Activated CD4-positive, alpha-beta T cell treated with anti-CD3 and anti-CD28 coated beads for 48 hours (primary cell): ENCODE data around the gene ADAMTS5.

Source experiments
- DNase-seq: peaks from one replicate; pipeline ENCODE4 v3.0.0-alpha.2; 2020

Gene ADAMTS5

DNA sequence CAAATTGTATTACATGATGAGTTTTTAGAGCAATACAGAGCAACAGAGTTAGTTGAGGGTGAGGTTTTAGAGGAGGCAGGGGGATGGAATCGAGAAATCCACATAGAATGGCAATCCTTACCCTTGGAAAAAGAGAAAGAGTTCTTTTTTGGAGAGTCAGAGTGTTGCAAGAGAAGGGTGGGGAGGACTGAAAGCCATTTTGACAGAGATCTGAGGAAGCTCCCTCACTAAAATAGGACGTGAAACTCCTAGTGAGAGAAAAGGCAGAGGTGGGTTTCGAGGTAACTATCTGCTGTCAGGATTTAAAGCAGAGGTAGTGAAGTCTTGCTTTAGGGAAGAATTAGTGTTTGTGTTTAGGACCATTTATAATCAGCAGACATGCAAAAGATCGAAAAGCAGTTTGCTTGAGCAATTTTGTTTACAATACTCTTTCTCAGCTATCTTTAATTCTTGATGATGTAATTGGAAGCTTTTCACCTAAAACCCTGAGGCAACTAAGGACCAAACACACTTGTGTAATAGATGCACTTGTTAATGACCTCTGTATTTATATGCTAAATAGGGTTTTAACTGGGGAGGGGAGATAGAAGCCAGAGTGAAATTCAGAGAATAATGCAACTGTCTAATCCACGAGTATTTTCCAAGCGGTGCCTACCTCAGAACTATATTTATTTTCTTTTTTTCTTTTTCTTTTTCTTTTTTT lies 20.0 kb downstream of the ADAMTS5 start:
- DNase-seq = no peak

DNA sequence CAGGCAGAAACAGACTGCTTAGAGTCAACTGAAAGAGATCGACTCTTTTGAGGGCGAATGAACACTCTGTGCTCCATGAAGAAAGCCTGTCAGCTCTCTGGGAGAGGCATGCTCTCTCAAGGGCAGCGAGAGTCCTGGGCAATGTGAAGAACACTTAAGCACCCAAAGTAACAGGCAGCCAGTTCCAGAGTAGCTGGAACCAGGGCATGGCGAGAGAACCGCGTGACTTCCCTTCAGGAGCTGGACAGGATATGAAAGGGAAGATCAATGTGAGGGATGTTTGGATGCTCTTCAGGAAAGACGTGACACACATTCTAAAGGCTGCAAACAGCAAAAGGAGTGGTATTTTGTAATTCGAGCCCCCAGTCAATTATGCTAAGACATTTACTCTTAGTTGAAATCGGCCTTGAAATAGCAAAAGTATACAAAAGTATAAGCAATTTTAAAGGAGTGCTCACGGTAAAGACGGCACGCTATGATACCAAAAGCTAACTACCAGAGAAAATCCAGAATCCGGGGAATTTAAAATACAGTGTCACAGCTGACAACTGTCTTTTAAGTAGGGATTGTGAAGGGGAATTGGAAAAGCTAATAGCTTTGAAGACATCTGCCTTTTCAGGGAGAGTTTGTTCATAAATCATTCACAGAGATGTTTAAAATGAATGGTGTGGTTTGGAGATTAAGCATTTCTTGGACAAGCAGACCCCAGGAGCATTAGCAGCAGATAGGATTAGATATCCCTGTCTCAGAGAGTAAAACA lies 20.8 kb downstream of the ADAMTS5 start:
- DNase-seq = no peak

DNA sequence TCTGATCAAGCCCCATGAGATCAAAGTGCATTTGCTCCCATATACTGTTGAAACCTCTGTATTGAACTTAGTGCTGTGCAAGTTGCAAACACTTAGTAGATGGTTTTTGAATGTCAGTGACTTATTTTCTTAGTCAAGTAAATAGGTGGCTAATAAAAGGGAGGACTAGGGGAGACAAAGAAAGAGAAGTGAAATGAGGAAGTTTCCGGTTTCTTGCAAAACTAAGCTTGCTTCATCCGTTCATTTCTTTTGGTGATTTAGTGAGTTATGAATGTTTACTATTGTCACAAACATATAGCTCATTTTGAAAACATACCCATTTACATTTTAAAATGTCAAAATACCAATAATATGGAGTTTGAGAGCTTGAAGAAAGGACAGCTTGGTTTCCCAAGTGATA lies 23.0 kb downstream of the ADAMTS5 start:
- DNase-seq = no peak

DNA sequence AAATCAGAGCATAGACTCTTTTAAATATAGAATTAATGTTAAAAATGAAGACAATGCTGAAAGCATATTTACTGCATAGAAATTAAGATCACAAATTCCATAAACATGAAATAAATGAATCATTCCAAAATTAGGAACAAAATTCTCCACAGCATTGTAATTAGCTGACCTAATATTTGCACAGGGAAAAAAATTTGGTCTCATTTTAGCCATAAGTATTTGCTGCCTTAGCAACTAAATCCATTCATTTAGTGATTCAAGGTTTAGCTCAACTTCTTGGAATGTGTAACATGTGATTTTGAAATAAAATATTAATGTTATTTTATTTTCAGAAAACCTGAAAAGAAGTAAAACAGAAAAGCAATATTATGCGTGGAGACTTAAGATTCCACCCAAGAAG lies 25.5 kb downstream of the ADAMTS5 start:
- no peak for DNase-seq

DNA sequence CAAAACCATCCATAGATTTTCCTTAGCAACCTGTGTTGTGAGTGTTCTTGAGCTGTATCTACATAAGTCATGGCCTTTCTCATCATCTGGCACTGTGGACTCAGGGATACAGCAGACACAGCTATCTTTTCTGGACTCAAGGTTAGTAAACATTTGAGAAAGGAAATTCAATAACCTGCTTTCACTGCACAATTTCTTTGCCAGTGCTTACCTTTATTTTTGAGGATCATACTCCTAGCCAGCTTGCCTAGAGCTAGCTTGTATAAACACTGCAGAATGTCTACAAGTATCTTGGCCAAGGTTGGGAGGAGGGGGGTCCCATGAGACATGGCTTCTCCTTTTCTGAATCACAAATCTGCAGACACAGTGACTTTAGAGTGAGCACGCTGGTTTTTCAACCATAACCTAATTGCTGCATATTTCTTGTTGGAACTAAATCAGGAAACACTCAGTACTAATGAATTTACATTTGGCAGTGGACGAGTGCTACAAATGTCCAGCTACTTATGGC lies 27.2 kb downstream of the ADAMTS5 start:
- no peak for DNase-seq

DNA sequence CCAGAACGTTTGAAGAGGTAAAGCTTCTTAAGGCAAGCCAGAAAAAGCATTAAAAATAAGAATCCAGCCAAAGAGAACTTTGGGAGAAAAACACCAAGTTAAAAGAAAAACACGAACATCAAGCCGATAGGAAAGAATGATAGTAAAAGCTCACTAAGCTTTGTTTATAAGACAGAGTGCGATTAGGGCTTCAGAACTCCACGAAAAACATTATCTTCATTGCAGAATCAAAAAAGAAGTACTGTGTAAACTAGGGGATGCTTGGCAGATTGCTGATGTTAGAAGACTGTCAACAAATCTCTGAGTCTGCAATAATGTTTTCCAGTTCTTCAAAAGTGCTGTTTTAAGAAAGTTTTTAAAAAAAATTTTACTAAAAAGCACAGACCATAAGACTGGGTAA lies 30.2 kb downstream of the ADAMTS5 start:
- no peak for DNase-seq

DNA sequence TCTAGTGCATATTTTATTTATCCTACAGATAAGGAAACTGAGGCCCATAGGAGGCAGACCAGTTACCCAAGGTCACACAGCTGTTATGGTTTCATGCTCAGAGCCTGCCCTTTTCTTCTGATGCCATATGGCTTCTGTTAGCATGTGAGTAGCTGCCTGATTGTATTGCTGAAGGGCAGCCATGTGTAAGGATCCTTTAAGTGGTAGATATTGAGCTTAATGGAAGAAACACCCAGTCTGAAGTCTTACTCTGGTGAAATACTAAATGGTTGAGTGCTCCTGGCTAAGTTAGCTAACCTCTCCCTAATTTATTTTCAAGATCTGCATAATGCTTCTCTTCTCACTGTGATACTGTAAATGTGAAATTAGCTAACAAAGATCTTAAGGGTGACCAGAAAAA lies 30.9 kb downstream of the ADAMTS5 start:
- no peak for DNase-seq

DNA sequence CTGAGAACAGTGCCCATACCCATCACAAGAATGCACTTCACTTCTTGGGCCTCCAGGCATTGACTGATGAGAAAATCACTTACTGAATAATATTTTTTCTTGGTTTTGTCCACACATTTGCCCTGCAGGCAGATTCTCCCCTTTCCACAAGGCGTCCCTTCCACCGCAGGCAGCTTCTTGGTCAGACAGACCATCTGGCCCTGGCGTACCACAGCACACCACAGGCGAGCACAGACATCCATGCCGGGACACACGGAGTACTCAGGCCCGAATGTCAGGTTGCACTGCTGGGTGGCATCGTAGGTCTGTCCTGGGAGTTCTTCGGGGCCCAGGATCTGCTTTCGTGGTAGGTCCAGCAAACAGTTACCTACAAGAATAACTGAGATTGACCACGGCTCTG lies 32.5 kb downstream of the ADAMTS5 start:
- DNase-seq = no peak

DNA sequence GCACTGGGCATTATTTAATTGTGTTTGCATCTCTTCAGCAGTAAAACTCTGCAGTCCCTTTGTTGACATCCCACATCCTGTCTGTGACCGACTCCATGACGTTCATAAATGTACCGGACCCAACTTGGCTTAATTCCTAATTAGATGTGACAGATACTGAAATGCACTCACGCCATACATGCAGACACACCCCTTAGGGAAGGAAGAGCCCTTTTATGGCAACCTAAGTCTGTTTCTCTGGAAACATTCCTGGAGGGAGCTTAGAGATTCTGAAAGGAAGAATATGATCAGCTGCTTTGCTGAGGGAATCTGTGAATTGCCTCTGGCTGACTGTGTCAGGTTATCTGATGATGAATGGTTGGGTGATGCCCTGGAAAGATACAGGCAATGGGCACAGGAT lies 33.4 kb downstream of the ADAMTS5 start:
- DNase-seq = no peak

DNA sequence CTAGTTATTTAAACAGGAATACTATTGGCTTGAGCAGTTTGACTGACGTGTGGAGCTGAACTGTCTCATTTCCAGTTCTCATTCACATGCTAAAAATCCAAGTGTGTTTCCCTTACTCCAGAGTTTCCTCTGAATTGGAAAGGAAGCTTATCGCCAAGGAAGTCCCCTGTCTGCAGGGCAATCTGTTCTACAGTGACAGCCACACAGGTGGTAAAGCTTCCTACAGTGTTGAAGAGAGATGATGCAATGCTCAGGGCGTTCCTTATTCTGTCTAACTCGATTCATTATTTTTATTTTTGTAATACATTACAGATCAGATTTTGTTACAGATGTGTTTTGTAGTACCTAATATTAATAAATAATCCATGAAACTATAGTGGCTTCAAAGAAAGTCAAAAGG lies 41.3 kb downstream of the ADAMTS5 start:
- no peak for DNase-seq

DNA sequence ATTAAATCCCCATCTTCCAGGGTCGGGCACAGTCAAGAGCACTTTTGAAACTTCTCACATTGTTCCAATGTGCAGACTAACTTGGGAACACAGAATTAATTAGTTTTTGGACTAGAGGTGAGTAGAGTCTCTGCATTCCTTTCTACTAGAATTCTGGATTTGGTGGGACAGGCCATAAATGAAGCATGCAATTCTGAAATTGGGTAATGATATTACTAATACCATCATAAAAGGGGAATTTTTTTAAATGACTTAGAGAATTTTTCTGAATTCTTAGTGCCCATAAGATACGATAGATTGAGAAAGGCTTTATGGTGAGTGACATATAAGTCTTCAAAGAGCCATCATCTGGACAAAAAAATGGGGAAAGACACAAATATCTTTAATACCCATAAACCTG lies 41.8 kb downstream of the ADAMTS5 start:
- no peak for DNase-seq

DNA sequence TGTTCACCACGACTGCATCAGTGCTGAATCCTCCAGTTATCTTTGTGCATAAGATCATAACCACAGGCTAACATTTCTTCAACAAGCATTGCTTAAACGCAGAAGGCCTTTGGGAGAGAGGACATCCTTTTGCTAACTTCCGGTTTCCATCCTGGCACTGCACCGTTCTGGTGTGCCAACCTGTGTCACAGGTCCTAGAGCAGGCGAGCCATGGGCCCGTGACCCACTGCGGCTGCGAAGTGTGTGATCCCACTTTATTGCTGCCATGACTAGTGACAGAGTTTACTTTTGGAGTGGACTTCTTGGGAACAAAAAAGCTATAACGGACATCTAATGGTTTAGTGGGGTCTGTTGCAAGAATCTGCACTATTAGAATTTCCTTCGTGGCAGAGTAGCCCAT lies 42.9 kb downstream of the ADAMTS5 start:
- no peak for DNase-seq

DNA sequence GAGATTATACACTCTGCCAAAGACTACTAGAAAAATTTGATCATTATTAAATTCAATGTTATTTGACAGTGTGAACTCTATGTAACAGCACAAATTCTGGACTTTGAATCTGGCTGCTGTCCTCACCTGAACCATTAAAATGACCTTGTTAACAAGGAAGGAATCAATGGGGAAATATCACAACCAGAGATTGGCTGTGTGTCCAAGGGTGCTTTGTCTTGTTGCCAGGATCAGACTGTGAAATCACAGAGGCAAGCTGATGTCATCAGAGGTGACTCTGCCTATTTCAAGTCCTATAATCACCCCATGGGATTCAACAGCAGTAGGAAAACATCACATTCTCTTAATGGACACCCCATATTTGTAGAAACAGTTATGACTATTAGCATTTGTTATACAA lies 46.8 kb downstream of the ADAMTS5 start:
- DNase-seq = no peak

DNA sequence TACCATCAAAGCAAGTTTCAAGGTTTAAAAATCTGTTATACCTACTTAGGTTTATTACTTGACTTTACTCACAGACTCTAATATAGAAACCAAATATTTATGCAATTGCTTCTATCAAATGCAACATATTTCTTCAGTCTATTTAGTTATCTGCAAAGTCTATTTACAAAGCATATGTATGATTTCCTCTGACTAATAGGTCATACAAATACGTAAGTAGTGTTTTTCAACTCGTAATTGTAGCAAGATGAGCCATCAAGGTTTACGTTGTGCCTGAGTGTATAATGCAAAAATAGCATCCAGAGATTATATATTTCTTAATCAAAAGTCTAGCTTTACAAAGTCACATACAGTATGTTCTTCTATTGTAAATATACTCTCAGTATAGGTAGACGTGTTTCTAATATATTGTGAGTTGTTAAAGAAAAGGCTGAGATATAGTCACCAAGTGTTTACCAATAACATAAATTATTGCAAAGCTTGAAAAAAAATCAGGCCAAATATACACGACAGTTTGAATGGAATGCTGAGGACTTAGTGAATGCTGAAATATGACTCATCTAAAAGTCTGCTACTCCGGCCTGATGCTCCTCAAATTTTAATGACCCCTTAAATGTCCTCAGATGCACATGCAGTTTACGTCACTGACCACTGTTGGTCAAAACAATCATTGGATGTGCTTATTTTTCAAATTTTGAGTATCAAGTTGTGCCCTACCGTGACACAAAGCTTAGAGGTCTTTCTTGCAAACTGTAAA lies 48.4 kb downstream of the ADAMTS5 start:
- DNase-seq = no peak

DNA sequence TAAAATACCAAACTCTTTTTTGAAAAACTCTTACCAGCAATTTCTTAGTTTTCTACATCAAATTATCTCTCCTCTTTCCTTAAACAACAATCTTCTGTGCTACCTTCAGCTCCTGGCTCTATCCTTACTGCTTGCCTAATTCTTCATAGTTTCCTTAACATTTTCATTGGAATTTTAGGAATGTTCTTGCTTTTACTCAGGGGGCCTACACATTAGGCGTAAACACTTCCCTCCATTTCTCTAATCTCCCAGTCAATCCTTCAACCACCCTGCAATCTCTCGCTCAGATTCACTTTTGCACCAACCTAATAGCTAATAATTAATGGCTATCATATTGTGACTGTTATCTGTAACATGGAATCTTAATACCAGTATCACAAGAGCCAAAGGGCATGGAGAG lies 50.1 kb downstream of the ADAMTS5 start:
- no peak for DNase-seq

DNA sequence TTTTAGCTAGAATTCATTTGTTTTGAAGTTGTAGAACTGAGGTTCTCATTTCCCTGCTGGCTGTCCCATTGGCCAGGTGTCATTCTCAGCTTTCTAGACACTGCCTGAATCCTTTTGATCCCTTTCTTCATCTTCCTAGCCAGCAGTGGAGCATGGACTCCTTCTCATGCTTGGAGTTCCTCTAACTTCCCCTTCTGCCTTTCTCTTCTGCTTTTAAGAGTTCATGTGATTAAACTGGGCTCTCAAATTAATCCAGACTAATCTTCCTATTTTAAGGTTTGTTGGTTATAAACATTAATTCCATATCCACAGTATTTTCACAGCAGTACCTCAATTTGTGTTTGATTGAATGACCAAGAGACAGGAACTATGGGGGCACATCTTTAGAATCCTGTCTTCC lies 52.3 kb downstream of the ADAMTS5 start:
- no peak for DNase-seq

DNA sequence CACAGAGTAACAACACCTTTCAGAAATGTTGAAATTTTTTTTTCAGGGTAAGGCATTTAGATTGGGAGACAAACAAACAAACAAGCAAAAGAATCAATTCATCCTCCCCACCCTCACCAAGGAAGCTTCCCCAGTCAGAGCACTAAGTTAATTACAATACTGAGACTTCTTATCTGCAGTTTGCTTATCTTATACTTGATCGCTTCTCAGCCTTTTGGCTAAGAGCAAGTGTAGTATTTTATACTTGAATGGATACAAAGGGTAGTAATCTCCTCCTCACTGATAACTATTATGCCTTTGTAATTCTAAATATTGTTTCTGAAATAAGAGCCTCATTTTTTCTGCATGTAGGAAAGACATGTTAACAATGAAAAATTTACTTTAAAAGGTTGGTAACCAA lies 54.4 kb downstream of the ADAMTS5 start:
- no peak for DNase-seq

DNA sequence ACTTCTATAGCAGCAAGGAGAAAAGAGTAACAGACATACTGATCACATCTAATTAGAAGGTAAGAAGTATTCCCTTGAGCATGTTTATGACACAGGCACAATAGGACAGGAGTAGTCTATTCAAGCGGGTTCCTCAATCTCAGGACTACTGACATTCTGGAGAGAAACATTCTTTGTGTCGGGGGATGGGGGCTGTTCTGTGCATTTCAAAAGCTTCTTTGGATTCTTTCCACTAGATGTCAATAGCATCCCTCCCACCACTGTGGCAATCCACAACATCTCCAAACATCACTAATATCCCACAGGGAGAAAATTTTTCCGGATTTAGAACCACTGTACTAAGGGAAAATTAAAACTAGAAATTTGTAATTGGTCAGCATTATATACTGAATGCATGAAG lies 56.9 kb downstream of the ADAMTS5 start:
- no peak for DNase-seq

DNA sequence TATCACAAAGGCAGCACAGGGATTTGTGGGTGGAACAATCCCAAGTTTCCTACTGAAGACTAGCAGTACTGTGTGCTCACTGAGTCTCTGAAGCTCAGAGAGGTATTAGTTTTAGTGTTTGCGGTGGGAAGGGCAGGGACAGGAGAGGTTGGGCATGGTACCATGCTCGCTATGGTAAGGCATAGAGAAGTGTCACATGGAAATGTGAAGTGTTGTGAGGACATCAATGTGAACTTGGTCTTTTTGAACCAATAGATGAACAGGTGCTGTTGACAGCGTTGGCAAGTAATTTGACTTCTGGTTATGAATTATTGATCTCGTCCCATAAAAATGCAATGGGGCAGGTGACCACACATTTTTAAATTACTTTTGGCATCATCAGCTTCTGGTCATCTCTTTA lies 65.9 kb downstream of the ADAMTS5 start:
- no peak for DNase-seq

DNA sequence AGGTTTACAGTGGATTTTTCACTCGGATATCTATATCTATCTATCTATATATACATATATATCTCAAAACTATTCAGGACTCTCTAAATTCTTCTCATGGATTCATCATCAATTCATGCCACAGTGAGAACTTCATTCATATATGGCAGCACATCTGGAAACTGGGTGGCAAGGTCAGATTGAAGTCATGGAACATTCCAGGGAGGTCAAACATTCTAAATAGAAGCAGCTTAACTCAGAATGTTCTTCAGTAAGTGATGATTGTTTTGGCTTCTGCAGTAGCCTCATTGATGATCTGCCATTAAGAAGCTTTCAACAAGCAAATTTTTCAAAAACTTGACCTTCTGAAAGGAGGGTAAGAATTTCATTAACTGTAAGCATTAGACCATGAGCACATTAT lies 74.7 kb downstream of the ADAMTS5 start:
- DNase-seq = no peak

DNA sequence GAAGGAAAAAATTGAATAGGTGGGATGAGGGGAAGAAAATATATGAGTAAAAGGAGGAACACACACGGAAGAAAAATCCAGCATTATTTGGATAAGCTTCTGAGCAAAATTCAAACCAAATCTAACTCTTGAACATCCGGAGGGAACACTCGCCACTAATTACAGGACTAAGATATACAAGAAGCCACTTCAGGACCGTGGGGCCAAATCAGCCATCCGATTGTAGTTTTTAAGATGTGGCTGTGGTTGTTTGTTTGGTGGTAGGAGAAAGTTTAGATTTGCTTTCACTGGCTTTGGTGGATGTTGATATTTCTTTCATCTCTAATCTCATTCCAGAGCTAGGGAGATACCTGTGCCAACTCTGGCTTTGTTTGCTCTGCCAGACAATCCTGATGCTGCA lies 78.0 kb downstream of the ADAMTS5 start:
- no peak for DNase-seq

DNA sequence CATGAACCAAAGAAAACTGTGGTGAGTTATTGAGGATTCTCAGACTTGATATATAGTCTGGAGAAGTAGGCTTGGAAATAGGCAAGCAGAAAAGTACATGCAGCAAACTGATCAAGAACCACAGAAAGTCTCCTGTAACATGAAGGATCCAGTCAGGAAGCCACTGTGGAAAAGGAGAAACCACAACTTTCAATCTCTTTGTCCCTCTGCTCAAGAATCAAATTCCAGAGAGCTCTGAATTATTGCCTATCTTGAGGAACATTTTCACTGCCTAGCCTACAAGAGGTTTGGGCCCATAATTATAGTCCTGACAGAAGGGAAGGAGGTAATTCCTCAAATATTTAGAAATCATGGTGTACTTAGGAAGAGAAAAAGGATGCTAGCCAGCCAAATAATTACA lies 78.6 kb downstream of the ADAMTS5 start:
- DNase-seq = no peak

DNA sequence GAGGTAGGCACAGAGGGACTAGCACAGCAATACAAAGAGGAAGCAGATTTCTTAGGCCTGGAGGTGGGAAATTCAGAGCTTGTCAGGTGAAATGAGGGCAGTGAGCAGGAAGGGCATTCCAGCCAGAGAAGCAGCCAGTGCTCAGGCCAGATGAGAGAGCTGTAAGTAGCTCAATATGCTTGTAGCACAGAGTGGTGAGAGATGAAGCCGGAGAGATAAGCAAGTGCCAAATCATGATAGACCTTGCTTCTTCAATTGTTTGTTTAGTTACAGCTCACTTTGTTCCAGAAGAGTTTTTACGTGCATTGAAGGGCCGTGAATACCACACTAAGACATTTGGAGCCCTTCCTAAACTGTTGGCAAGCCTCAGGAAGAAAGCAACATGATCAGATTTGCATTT lies 79.6 kb downstream of the ADAMTS5 start:
- DNase-seq = no peak

DNA sequence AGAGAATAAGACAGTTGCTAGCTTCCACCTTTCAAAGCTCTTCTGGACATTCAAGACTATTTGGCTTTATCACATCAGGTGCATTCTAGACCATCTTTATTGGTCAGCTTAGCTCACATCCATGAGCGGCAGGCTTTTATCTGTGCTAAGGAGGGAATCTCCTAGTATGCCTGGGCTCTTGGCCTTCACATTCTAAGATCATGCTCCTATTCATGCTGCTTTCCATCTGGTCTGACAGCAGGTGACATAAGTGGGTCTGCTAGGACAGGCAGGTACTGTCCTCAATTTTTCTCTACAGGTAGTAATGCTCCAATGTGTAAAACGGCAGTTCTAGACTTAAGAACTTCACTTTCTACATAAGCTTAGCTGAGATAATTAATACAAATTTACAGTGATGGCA lies 82.5 kb downstream of the ADAMTS5 start:
- no peak for DNase-seq
